T-helper 22 cell (primary cell): ENCODE measurements around the gene TMED4.
"Not testable (repeated sequence)": the region's sequence is repeated elsewhere in the genome, so short reads cannot be mapped to it uniquely, and the experiment has no call there.

ENCODE experiments used
- DNase-seq: peaks from one replicate; pipeline ENCODE4 v3.0.0-alpha.2; 2020; ENCODE audit warnings: low read depth

Gene TMED4

DNA sequence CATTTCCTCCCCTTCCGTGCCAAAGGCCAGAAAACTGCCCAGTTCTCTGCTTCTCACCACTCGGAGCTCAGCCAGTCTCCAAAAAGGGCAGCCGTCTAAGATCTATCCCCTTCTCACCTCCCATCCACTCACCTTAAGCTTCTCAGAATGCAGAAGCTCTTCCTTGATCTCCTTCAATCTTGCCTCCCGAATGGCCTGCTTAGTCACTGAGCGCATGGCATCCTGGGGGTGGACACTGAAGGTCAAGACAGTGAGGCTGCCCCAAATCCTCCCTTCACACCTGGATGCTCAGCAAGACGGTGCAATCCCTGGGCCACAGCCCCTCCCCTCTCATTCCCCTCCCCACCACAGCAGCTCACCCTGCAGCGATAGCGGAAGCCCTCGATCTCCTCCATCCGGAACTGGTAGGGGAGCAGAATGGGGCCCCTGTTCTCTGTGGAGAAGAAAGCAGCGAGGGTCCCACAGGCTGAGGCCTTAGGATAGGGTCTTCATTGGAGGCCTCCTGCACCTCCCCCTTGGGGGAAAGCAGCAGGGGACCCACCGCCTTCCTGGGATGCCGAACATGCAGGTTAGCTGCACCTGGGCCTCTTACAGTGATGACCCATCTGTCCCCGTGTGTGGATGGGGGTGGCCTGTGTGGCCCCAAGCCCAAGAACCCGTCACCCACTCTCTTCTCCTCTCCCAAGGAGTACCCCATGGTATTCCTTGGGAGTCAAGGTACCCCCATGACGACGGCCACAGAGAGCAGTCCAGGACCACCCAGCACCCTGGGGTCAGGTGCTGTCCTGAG is 13.1 kb downstream of the TMED4 start:
- no peak for DNase-seq

DNA sequence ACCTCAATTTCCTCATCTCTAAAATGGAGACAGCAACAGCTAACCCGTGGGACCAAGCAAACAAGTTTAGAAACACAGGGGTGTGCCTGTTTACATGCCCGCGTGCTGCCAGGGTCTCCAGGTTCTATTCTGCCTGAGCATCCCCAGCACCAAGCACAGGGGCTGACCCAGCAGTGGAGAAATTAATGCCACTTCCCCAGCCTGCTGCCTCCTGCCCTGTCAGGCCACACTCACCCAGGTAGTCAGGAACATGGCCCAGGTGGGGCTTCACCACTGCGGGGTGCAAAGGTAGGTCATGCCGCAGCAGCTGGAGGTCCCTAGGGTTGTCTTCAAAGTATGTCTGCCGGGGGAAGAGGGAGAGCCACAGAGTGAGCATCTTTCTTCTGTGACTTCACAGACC is 14.1 kb downstream of the TMED4 start:
- DNase-seq = no peak

- DNase-seq = no peak
Observed at GRCh38 chr7:44566680-44567079, 15.4 kb downstream of the TMED4 start.

DNA sequence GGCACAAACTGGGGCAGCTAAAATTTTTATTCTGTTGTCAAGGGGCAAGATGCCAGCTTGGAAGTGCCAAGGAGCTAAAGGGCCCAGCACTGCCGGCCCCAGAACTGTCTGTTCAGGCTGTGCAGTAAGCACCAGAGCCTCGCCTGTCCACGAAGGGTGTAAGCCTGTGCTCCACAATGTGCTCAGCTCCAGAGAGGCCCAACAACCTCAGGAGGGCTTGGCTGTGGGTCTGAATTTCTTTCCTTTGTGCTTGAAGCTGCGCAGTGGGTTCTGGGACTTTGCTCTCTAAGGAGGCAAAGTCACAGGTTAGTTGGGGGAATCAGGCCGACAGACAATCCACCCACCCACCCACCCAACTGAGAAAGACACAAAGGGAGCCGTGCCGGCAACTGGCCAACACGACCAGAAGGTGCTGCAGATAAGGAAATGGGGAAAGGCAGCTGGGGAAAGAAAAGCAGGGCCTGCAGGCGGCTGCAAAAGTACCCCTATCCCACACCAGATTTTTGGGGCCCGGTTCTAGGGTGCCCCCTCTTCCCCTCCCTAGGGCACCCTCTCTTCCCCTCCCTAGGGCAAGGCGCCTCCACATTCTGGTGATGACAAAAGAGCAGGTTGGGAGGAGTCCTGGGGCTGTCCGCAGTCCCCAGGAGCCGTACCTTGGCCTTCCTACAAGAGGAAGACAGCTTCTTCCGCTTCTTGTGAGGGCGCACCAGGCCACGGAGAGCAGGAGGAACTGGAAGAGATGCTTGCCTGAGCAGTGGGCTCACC is 16.1 kb downstream of the TMED4 start:
- no peak for DNase-seq

DNA sequence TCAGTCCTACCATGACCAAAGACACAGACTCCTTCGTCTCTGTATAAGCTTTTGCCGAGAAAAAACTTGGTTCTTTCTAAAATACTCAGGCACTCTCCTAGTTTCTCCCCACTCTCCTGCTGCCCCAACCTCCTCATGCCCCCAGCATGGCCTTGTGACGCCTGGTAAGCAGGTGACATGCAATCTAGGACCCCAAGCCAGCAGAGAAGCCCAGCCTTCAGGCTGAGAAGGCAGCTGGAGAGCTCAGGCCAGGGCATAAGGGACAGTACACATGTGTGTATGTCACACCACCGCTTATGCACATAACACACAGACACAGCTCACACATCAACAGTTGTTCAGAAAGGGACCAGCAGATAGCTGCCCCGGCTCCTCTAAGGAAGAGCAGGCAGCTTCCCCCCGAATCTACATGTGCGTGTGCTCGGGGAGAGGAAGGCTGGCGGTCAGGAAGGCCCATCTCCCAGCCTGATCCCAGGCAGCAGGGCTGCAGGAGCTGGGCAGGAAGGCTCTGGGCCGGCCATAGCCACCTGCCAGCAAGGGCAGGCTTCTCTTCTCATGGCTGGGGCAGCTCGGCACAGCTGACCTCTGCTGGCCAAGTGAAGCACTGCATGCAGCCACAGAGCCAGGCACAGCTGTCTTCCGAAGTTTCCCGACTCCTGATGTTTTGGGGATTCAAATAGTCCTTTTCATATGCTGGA is 16.8 kb downstream of the TMED4 start:
- peak; percentile 24 for DNase-seq

DNA sequence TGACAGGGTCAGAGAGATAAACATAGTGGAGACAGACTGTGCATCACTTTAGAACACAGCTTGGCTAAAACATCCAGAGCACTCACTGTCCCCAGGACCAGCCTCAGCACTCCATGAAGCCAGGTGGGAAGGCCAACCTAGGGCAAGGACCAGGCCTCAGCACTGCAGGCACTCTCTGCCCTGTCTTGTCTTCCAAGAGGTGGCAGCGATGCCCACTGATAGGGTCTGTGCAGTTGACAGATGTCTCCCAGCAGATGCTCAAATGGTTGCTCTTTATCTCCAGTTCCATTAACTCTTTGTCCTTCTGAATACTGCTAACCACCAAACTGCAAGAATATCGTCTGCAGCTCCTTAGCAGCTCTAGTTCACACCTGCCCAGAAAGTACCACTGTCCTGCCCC is 17.4 kb downstream of the TMED4 start:
- DNase-seq = no peak

DNA sequence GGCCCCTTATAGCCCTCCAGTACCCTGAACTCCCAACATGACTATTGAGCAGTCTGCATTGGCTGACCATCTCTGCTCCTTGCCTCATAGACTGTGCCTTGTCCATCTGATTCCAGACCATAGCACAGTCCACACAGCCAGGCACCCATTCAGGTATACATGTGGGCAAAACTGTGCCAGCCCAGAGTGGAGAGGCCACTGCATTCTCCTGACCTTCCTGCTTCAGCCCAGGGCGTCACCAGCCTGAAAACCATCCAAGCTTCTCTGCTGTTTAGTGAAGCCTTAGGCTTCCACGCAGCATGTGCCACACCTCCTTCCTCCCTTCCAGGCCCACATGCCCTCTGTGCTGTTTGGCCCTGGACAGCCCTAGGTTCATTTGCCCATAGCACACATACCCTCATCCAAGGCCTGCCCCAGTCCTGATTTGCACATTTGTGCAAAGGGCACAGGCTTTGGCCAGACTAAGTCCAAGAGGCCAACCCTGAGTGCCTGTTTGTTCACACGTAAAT is 18.8 kb downstream of the TMED4 start:
- no peak for DNase-seq

DNA sequence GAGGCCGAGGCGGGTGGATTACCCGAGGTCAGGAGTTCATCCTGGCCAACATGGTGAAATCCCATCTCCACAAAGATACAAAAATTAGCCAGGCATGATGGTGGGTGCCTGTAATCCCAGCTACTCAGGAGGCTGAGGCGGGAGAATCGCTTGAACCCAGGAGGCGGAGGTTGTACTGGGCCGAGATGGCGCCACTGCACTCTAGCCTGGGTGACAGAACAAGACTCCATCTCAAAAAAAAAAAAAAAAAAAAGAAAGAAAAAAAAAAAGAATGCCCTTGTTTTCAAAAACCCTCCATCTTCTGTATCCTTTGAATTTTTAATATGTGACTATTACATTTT is 19.4 kb downstream of the TMED4 start:
- DNase-seq = not testable (repeated sequence)

DNA sequence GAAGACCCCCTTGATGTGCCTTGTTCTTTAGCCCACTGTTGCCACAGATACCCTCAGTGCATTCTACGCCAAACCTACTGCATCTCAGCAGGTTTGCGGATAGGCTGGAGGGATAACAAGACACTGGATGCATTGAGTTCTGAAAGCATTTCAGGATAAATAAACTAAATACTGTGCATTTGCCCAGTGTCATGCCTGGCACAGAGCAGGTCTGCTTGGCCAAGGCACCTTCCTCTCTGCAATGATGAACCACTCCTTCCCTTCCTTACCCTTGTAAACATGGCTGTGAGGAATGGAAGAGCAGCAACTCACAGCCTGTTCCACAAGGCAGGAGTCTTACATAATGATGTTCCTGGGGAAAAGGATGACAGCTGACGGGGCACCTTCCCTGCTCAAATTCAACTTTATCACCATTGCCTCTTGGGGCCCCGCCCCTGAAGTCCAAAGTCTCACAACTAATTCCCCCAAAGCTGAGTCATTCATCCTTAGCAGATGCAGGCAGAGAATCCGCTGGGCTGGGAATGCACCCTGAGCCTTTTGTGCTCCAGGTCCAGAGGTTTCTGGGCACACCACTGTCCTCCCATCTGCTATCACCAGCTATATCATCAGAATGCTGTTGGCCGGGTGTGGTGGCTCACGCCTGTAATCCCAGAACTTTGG is 19.9 kb downstream of the TMED4 start:
- no peak for DNase-seq

DNA sequence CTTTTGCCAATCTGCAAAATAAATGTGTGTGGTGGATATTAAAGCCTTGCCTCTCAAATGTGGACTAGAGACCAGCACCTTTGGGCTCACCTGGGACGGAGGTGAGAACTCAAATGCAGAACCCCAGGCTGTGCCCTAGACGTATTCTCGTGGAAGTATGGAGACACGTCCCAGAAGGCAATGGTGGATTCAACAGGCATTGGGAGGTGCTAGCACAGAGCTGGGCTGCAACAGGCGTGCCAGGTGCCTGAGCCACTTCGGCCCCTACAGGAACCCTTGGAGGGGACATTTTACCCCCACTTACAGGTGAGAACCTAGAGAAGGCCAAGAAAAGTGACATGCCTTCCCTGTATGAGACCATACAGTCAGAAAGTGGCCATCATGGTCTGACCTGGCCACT is 20.6 kb downstream of the TMED4 start:
- DNase-seq = no peak

GRCh38 chr7:44559485-44559884 is 22.5 kb downstream of the TMED4 start:
- DNase-seq = no peak

GRCh38 chr7:44557485-44557884 is 24.5 kb downstream of the TMED4 start:
- DNase-seq = no peak

- DNase-seq = no peak
Observed at GRCh38 chr7:44555350-44555749, 26.7 kb downstream of the TMED4 start.

- not testable (repeated sequence) for DNase-seq
Observed at GRCh38 chr7:44552473-44553005, 29.5 kb downstream of the TMED4 start.

GRCh38 chr7:44549457-44549856 is 32.6 kb downstream of the TMED4 start:
- no peak for DNase-seq

- DNase-seq = no peak
Observed at GRCh38 chr7:44548893-44549292, 33.1 kb downstream of the TMED4 start.

DNA sequence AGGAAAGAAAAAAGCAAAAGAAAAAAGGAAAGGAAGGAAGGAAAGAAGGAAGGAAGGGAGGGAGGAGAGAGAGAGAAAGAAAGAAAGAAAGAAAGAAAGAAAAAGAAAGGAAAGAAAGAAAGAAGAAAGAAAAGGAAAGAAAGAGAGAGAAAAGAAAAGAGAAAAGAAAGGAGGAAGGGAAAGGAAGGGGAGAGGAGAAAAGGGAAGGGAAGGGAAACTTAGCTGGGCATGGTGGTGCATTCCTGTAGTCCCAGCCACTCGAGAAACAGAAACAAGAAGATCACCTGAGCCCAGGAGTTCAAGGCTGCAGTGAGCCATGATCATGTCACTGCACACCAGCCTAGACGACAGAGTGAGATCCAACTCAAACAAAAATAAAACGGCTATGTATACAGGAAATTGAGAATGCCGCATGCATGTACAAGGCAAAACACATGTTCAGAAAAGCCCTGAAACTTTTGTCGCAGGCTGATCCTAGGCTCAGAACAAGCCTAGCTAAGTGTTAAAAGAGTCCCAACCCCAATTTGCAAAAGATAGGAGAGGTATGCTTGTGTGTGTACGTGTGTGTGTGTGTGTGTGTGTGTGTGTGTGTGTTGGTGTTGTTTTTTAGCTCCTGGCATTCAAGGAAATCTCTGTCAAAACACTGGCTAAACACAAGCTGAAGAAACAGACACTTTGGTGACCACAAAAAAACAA is 34.3 kb downstream of the TMED4 start:
- no peak for DNase-seq

DNA sequence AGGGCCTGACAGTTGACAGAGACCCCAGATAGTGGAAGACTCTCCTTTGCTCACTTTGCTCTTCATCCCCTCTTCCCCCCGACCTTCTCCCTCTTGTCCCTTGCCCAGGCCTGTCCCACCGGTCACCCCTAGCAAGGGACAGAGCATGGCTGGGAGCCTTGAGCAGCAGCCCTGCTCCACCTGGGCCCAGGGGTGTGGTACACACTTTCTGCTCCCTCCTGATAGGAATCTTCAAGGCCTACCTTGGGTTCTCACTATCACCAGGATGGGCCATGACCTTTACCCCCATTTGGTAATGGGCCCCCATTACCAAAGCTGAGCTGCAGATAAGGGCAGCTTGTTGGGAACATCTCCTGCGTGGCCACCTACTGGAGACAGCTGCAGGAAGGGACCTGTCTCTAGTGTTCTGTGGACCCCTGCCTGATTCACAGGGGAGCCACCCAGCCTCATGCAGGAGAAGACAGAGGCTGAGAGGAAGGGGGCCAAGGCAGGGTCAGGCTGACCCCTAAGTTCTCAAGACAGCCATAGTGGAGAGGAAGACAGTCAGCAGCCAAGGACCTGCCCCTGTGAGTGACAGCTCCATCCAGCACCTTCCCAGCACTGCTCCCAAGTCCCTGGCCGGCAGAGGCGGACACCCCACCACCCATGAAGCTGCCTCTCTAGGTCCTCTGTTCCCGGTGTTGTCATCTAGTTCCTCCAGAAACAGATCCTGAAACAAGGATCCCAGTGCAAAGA is 40.0 kb downstream of the TMED4 start:
- DNase-seq = no peak

DNA sequence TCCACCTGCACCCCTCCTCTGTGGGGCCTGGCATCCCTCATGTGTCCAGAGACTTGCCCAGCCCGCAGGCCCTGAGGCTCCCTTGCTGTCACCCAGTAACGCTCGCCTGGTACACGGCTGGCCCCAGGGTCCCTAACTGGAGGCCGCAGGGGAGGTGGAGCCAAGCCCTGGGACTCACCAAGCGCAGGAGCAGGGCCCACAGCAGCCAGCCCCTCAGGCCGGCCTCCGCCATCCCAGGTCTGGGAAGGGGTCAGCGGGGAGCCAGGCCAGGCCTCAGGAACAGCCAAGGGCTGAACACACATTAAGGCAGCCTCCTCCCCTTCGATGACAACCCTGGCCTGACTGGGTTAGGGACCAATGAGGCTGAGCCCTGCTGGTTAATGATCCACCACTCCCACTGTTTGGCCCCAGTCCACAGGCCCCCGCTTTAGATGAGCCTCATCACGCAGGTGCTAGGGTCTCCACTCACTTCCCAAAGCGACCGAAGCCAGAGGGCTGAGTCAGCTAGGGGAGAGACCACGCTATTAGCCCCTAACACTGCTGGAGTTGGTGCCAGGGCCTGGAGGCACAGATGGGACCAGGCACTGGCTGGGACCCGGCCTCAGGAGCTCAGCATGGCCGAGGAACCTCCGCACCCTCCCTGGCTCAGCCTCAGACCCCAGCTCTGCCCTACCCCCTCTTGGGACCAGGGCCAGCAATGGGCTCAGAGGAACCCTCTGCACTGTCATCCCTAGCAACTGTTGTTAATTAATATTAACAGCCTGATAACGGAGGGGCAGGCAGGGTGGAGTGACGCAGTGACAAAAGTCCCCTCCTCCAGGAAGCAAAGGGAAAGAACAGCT is 40.8 kb downstream of the TMED4 start, which contains the start of gene NPC1L1:
TSS of gene NPC1L1 (minus strand) at position 303 of the 842 bp plus-strand sequence. CDS start at position 232, 71 bp downstream.
- no peak for DNase-seq

DNA sequence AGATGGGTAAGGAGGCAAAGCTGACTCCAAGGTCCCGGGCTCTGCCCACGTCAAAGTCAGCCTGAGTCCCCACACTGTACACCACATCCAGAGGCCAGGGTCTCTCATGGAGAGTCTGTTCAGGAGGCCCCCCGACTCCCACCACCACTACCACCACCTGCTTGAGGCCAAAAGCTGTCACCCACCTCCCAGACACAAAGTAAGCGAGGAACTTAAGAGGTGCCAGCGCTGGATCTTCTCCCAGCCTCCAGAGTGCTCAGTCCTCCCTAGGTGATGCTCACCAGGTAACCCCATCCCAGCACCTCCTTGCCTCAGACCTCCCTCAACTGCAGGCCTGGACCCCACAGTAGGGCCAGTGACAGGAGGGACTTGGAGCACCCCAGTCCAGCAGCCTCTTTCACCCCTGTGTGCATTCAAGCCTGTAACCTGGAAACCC is 41.4 kb downstream of the TMED4 start:
- no peak for DNase-seq
